HuH-7.5 (cell line): Measurements from ENCODE around the gene TK1.

ENCODE experiments used
- DNase-seq: peaks from one replicate; pipeline ENCODE4 v3.0.0; 2011; ENCODE audit warnings: low spot score

TK1 gene

GRCh38 chr17:78133971-78134898 is 52.6 kb downstream of the TK1 start:
- peak; percentile 95 for DNase-seq

GRCh38 chr17:78133179-78133951 is 53.5 kb downstream of the TK1 start:
- no peak for DNase-seq

- no peak for DNase-seq
These were observed 54.1 kb downstream of the TK1 start for GRCh38 chr17:78132767-78133178.

GRCh38 chr17:78132084-78132676 is 54.7 kb downstream of the TK1 start:
- DNase-seq = no peak

- no peak for DNase-seq
These were observed 55.4 kb downstream of the TK1 start for GRCh38 chr17:78131172-78132083.

- DNase-seq = no peak
These were observed 56.3 kb downstream of the TK1 start, which contains the start of gene TMC8 for GRCh38 chr17:78130437-78131101. TSS of gene TMC8 (plus strand) at chr17:78130771. CDS start at chr17:78131589, 818 bp downstream.

- no peak for DNase-seq
These were observed 56.8 kb downstream of the TK1 start for GRCh38 chr17:78130090-78130436.

GRCh38 chr17:78129351-78130089 is 57.3 kb downstream of the TK1 start:
- no peak for DNase-seq

- peak; percentile 84 for DNase-seq
These were observed 58.1 kb downstream of the TK1 start, which contains the start of gene TMC6 for GRCh38 chr17:78128551-78129350. TSS of gene TMC6 (minus strand) at chr17:78128755. CDS start at chr17:78126832, 1,923 bp downstream.

GRCh38 chr17:78127888-78128550 is 58.8 kb downstream of the TK1 start:
- peak; percentile 68 for DNase-seq

GRCh38 chr17:78127239-78127887 is 59.5 kb downstream of the TK1 start:
- peak; percentile 62 for DNase-seq

GRCh38 chr17:78126895-78127238 is 60.0 kb downstream of the TK1 start:
- DNase-seq = no peak

- no peak for DNase-seq
These were observed 60.6 kb downstream of the TK1 start for GRCh38 chr17:78125976-78126894.

GRCh38 chr17:78125138-78125913 is 61.5 kb downstream of the TK1 start:
- DNase-seq = no peak

- no peak for DNase-seq
These were observed 62.1 kb downstream of the TK1 start for GRCh38 chr17:78124836-78125137.
